Upper lobe of left lung (tissue), 4 donors: ENCODE measurements around the gene DYSF.

ENCODE experiments used
- CTCF ChIP-seq, 6 experiments: fragments of 450-650 bp in 4 of 6; fragments of 200-600 bp in 2 of 6; sonication (generic) in 2 of 6; IDR thresholded peaks; one replicate each; pipeline ENCODE4 v1.5.1; 2016 to 2019; ENCODE audit warnings: antibody characterized with exemption in 6 of 6
- EP300 ChIP-seq, 4 donors: sonication (generic); formaldehyde crosslinking; IDR thresholded peaks; one replicate each; pipeline ENCODE4 v1.5.1; 2017; ENCODE audit warnings: antibody characterized with exemption in 4 of 4, control low read depth in 2 of 4
- POLR2A ChIP-seq, 4 donors: fragments of 450-650 bp; IDR thresholded peaks; one replicate each; pipeline ENCODE4 v1.5.1; 2016 to 2017; ENCODE audit warnings: antibody characterized with exemption in 4 of 4, mild to moderate bottlenecking in 2 of 4
- POLR2AphosphoS5 ChIP-seq, 2 donors: sonication (generic); formaldehyde crosslinking; IDR thresholded peaks; one replicate each; pipeline ENCODE4 v1.5.1; 2017; ENCODE audit warnings: antibody characterized with exemption in 2 of 2

- TF ChIP-seq CTCF (IDR thresholded peaks at IDR 0.05) (no peak), POLR2AphosphoS5 (IDR thresholded peaks at IDR 0.05) (no peak), POLR2A (IDR thresholded peaks at IDR 0.05) (no peak), EP300 (IDR thresholded peaks at IDR 0.05) (no peak)
Observed at GRCh38 chr2:71721669-71722068, 268.3 kb downstream of the DYSF start.
